ENCODE data around the gene CLDN3.

Gene CLDN3

GRCh38 chr7:73736885-73737284, 33.2 kb downstream of the CLDN3 start:
- no peak overlapping the region for H3K4me3 ChIP-seq (ENCODE audit: low read depth in 1 of 2, low read length in 2 of 2)
- H2AFZ ChIP-seq (ENCODE audit: low read depth, low read length): no peak overlapping the region
- ATAC-seq (ENCODE audit: insufficient read depth, low read depth): no peak
- peaks cover 18% of the 10 kb centered on the region for H3K36me3 ChIP-seq (ENCODE audit: insufficient read depth, low read length)
- H3K79me2 ChIP-seq (ENCODE audit: insufficient read depth, low read length): peaks cover 12% of the 10 kb centered on the region
- H3K4me2 ChIP-seq (ENCODE audit: insufficient read depth, low read length): peak overlapping the region; percentile 86; the same call in 1 of the 2 replicates
- no peak overlapping the region for H3K27ac ChIP-seq (ENCODE audit: low read length)
- H3K27me3 ChIP-seq (ENCODE audit: insufficient read depth, low read length, poor library complexity): no peaks in the 10 kb centered on the region
- no peak overlapping the region for H3K9ac ChIP-seq (ENCODE audit: low read depth, low read length)
- no peak for DNase-seq
- no peaks in the 10 kb centered on the region for H3K9me3 ChIP-seq (ENCODE audit: insufficient read depth, low read length, severe bottlenecking)
- peaks cover 20% of the 10 kb centered on the region for H4K20me1 ChIP-seq (ENCODE audit: insufficient read depth, low read length)
- H3K4me1 ChIP-seq (ENCODE audit: insufficient read depth, low read length): peaks cover 28% of the 10 kb centered on the region
- TF ChIP-seq EZH2 (IDR thresholded peaks at IDR 0.05; ENCODE audit: borderline replicate concordance, low read depth, low read length, severe bottlenecking): no peak
- TF ChIP-seq, protein P1, sequence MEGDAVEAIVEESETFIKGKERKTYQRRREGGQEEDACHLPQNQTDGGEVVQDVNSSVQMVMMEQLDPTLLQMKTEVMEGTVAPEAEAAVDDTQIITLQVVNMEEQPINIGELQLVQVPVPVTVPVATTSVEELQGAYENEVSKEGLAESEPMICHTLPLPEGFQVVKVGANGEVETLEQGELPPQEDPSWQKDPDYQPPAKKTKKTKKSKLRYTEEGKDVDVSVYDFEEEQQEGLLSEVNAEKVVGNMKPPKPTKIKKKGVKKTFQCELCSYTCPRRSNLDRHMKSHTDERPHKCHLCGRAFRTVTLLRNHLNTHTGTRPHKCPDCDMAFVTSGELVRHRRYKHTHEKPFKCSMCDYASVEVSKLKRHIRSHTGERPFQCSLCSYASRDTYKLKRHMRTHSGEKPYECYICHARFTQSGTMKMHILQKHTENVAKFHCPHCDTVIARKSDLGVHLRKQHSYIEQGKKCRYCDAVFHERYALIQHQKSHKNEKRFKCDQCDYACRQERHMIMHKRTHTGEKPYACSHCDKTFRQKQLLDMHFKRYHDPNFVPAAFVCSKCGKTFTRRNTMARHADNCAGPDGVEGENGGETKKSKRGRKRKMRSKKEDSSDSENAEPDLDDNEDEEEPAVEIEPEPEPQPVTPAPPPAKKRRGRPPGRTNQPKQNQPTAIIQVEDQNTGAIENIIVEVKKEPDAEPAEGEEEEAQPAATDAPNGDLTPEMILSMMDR (IDR thresholded peaks at IDR 0.05; ENCODE audit: borderline replicate concordance, extremely low read depth, low read length, poor library complexity, severe bottlenecking): no peak

DNA sequence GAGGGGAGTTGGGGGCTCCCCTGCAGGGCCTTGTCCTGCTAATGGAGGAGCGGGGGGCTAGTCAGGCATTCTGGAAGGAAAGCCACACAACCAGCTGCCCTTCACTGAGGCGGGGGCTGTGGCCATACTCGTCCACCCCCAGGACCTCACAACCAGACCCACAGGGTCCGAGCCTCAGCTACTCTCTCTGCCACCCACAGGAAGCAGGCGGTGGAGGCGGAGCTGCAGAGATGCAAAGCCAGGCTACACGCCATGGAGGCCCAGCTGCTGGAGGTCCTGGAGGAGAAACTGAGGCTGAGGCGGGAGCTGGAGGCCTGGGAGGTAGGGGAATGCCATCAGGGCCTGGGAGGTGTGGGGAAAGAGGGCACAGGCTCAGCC, 34.6 kb downstream of the CLDN3 start:
- no peak overlapping the region for H3K4me2 ChIP-seq (ENCODE audit: insufficient read depth, low read length)
- no peak overlapping the region for H3K27ac ChIP-seq (ENCODE audit: low read length)
- no peaks in the 10 kb centered on the region for H3K9me3 ChIP-seq (ENCODE audit: insufficient read depth, low read length, severe bottlenecking)
- H3K4me3 ChIP-seq (ENCODE audit: low read depth in 1 of 2, low read length in 2 of 2): no peak overlapping the region
- H3K27me3 ChIP-seq (ENCODE audit: insufficient read depth, low read length, poor library complexity): no peaks in the 10 kb centered on the region
- H2AFZ ChIP-seq (ENCODE audit: low read depth, low read length): no peak overlapping the region
- DNase-seq: no peak
- ATAC-seq (ENCODE audit: insufficient read depth, low read depth): no peak
- peaks cover 28% of the 10 kb centered on the region for H3K4me1 ChIP-seq (ENCODE audit: insufficient read depth, low read length)
- H3K9ac ChIP-seq (ENCODE audit: low read depth, low read length): no peak overlapping the region
- TF ChIP-seq, protein P1 (IDR thresholded peaks at IDR 0.05; ENCODE audit: borderline replicate concordance, extremely low read depth, low read length, poor library complexity, severe bottlenecking): no peak
- TF ChIP-seq EZH2 (IDR thresholded peaks at IDR 0.05; ENCODE audit: borderline replicate concordance, low read depth, low read length, severe bottlenecking): no peak
- peaks cover 20% of the 10 kb centered on the region for H4K20me1 ChIP-seq (ENCODE audit: insufficient read depth, low read length)
- peaks cover 12% of the 10 kb centered on the region for H3K79me2 ChIP-seq (ENCODE audit: insufficient read depth, low read length)
- peaks cover 18% of the 10 kb centered on the region for H3K36me3 ChIP-seq (ENCODE audit: insufficient read depth, low read length)

DNA sequence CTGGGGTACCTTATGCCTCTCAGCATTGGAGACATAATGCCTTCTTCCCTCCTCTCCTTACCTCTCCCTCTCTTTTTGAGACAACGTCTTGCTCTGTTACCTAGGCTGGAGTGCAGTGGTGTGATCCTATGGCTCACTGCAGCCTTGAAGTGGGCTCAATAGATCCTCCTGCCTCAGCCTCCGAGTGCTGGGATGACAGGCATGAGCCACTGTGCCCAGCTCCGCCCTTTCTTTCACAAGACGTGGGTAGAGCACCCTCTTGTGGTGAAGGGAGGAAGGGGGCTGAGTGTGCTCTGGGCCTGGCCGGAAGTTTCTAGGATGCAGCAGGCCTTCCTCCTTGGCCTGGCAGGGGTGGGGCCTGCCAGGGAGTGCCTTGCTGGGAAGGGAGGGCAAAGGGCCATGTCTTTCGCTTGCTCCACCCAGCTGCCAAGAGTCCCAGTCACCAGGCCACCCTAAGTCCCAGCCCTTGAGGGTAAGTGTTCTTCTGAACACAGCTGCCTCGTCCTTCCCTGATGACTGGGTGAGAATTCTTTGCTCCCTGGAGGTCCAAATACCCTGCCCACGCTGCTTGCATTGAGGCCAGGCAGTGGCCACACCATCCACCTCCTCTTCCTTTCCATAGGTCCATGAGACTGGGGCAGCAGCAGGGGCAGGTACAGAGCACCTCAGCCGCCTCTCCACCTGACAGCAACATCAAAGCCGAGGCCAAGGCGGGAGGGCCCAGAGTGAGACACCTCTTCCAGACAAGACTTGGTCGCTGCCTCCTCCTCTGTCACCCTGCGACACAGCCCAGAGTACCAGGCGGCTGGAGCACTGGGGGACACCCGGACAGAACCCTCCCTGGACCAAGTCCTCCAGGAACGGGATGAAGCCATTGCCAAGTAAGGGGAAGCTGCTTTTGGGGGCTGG, 35.2 kb downstream of the CLDN3 start:
- H3K9me3 ChIP-seq (ENCODE audit: insufficient read depth, low read length, severe bottlenecking): no peaks in the 10 kb centered on the region
- TF ChIP-seq, protein P1 (IDR thresholded peaks at IDR 0.05; ENCODE audit: borderline replicate concordance, extremely low read depth, low read length, poor library complexity, severe bottlenecking): peak; percentile 99
- no peak for TF ChIP-seq EZH2 (IDR thresholded peaks at IDR 0.05; ENCODE audit: borderline replicate concordance, low read depth, low read length, severe bottlenecking)
- H3K36me3 ChIP-seq (ENCODE audit: insufficient read depth, low read length): peaks cover 18% of the 10 kb centered on the region
- ATAC-seq (ENCODE audit: insufficient read depth, low read depth): peak; percentile 79
- H2AFZ ChIP-seq (ENCODE audit: low read depth, low read length): peak overlapping the region; percentile 34; the same call in 1 of the 2 replicates
- no peak overlapping the region for H3K4me2 ChIP-seq (ENCODE audit: insufficient read depth, low read length)
- H4K20me1 ChIP-seq (ENCODE audit: insufficient read depth, low read length): peaks cover 20% of the 10 kb centered on the region
- H3K4me1 ChIP-seq (ENCODE audit: insufficient read depth, low read length): peaks cover 28% of the 10 kb centered on the region
- H3K27ac ChIP-seq (ENCODE audit: low read length): peak overlapping the region; percentile 29; the same call in 1 of the 2 replicates
- H3K27me3 ChIP-seq (ENCODE audit: insufficient read depth, low read length, poor library complexity): no peaks in the 10 kb centered on the region
- peaks cover 12% of the 10 kb centered on the region for H3K79me2 ChIP-seq (ENCODE audit: insufficient read depth, low read length)
- H3K4me3 ChIP-seq (ENCODE audit: low read depth in 1 of 2, low read length in 2 of 2): no peak overlapping the region
- DNase-seq: peak; percentile 90
- no peak overlapping the region for H3K9ac ChIP-seq (ENCODE audit: low read depth, low read length)

Data from DND-41 (cell line).